Loucy (cell line): ENCODE data around the gene EPB41L1.
"Not testable (repeated sequence)": the region's sequence is repeated elsewhere in the genome, so short reads cannot be mapped to it uniquely, and the experiment has no call there.

ENCODE experiments used
- H2AFZ ChIP-seq: fragments of 200-600 bp; sonication (generic); 2 replicates; pipeline ENCODE4 v1.6.0; 2016; ENCODE audit warnings: antibody characterized with exemption, mild to moderate bottlenecking, low read length, moderate library complexity
- H3F3A ChIP-seq: fragments of 200-600 bp; 2 replicates; pipeline ENCODE4 v1.6.0; 2016; ENCODE audit warnings: antibody characterized with exemption, low read depth, mild to moderate bottlenecking
- H3K27me3 ChIP-seq: fragments of 200-600 bp; sonication (generic); 2 replicates; pipeline ENCODE4 v1.6.1; 2014; ENCODE audit warnings: low read length, mild to moderate bottlenecking; ENCODE audit not compliant: insufficient read depth, poor library complexity, severe bottlenecking
- H3K36me3 ChIP-seq: fragments of 200-600 bp; sonication (generic); 2 replicates; pipeline ENCODE4 v1.6.1; 2016; ENCODE audit warnings: low read length; ENCODE audit not compliant: insufficient read depth
- H3K4me1 ChIP-seq: fragments of 200-600 bp; sonication (generic); 2 replicates; pipeline ENCODE4 v1.5.1; 2014; ENCODE audit warnings: low read length, mild to moderate bottlenecking; ENCODE audit not compliant: insufficient read depth, poor library complexity, severe bottlenecking
- H3K4me2 ChIP-seq: fragments of 200-600 bp; sonication (generic); 2 replicates; pipeline ENCODE4 v1.6.0; 2014; ENCODE audit warnings: antibody characterized with exemption, low read length, low read depth, mild to moderate bottlenecking; ENCODE audit not compliant: poor library complexity, severe bottlenecking
- H3K4me3 ChIP-seq: fragments of 200-600 bp; sonication (generic); 2 replicates; pipeline ENCODE4 v1.5.1; 2014; ENCODE audit warnings: low read length, mild to moderate bottlenecking, mixed read lengths; ENCODE audit not compliant: poor library complexity, severe bottlenecking
- H3K79me2 ChIP-seq: fragments of 200-600 bp; sonication (generic); 2 replicates; pipeline ENCODE4 v1.6.1; 2014; ENCODE audit warnings: low read length; ENCODE audit not compliant: insufficient read depth
- H3K9ac ChIP-seq: fragments of 200-600 bp; sonication (generic); 2 replicates; pipeline ENCODE4 v1.6.0; 2014; ENCODE audit warnings: mild to moderate bottlenecking, low read depth, low read length, moderate library complexity; ENCODE audit not compliant: poor library complexity, severe bottlenecking
- H3K9me2 ChIP-seq: fragments of 200-600 bp; sonication (generic); replicated peaks from 2 replicates; pipeline ENCODE4 v1.6.1; 2016; ENCODE audit warnings: low read depth, low read length, mixed read lengths
- H3K9me3 ChIP-seq: fragments of 200-600 bp; sonication (generic); 2 replicates; pipeline ENCODE4 v1.6.1; 2014; ENCODE audit warnings: mild to moderate bottlenecking, antibody characterized with exemption, low read length, low read depth; ENCODE audit not compliant: insufficient read depth
- H4K20me1 ChIP-seq: fragments of 200-600 bp; sonication (generic); 2 replicates; pipeline ENCODE4 v1.6.0; 2014; ENCODE audit warnings: antibody characterized with exemption, low read length, mild to moderate bottlenecking; ENCODE audit not compliant: insufficient read depth, poor library complexity, severe bottlenecking
- EZH2phosphoT487 ChIP-seq: fragments of 200-600 bp; IDR thresholded peaks from 2 replicates; pipeline ENCODE4 v1.6.1; 2018; ENCODE audit warnings: antibody characterized with exemption, mild to moderate bottlenecking, moderate library complexity, borderline replicate concordance
- TF ChIP-seq, protein P1 (sequence below): fragments of 200-600 bp; sonication (generic); conservative IDR thresholded peaks from 2 replicates; pipeline ENCODE4 v1.5.1; 2014; ENCODE audit warnings: mild to moderate bottlenecking, antibody characterized with exemption, low read length

The EPB41L1 gene

DNA sequence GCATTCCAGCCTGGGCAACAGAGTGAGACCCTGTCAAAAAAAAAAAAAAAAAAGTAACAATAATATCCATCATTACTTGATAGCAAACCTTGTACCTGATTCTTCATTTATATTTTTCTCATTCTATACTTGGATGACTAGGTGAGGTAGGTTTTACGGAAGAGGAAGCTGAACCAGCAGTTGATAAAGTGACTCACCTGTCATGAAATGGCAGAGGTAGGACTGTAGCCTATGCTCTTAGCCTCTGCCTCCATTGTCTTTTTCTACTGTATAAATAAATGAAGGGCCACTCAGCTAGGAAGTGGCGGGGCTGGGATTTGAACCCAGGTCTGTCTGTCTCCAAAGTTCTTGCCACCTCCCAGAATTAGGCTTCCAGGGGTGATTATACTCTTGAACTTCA lies 20.7 kb upstream of the EPB41L1 start:
- TF ChIP-seq, protein P1, sequence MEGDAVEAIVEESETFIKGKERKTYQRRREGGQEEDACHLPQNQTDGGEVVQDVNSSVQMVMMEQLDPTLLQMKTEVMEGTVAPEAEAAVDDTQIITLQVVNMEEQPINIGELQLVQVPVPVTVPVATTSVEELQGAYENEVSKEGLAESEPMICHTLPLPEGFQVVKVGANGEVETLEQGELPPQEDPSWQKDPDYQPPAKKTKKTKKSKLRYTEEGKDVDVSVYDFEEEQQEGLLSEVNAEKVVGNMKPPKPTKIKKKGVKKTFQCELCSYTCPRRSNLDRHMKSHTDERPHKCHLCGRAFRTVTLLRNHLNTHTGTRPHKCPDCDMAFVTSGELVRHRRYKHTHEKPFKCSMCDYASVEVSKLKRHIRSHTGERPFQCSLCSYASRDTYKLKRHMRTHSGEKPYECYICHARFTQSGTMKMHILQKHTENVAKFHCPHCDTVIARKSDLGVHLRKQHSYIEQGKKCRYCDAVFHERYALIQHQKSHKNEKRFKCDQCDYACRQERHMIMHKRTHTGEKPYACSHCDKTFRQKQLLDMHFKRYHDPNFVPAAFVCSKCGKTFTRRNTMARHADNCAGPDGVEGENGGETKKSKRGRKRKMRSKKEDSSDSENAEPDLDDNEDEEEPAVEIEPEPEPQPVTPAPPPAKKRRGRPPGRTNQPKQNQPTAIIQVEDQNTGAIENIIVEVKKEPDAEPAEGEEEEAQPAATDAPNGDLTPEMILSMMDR = no peak
- Histone ChIP-seq H3K36me3 (no peaks in the 10 kb centered on the region), H3K4me3 (no peak overlapping the region), H4K20me1 (no peaks in the 10 kb centered on the region), H3K9me3 (no peaks in the 10 kb centered on the region), H3K4me1 (no peaks in the 10 kb centered on the region), H3K27me3 (no peaks in the 10 kb centered on the region), H3F3A (no peaks in the 10 kb centered on the region), H3K9ac (no peak overlapping the region), H3K79me2 (no peaks in the 10 kb centered on the region), H3K9me2 (no peaks in the 10 kb centered on the region), H3K4me2 (no peak overlapping the region), H2AFZ (no peak overlapping the region)

DNA sequence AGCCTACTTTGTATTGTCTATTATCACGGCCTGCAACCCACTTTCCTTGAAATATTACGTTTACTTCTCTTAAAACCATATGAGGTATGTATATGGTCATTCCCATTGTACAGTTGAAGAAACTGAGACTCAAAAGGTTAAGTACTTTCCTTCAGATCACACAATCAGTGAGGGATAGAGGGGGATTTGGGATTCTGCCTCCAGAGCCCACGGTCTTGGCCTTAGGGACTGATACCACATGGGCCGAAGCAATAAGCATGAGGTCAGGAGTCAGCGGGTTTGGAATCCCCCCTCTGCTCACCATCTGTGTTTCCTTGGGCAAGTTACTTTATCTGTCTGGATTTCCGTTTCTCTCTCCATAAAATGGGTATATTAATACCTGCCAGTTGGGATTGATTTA lies 19.4 kb upstream of the EPB41L1 start:
- Histone ChIP-seq H2AFZ (no peak overlapping the region), H3K9me3 (no peaks in the 10 kb centered on the region), H4K20me1 (no peaks in the 10 kb centered on the region), H3K4me3 (no peak overlapping the region), H3K79me2 (no peaks in the 10 kb centered on the region), H3K27me3 (no peaks in the 10 kb centered on the region), H3F3A (no peaks in the 10 kb centered on the region), H3K9ac (no peak overlapping the region), H3K4me2 (no peak overlapping the region), H3K36me3 (no peaks in the 10 kb centered on the region), H3K9me2 (no peaks in the 10 kb centered on the region), H3K4me1 (no peaks in the 10 kb centered on the region)
- TF ChIP-seq, protein P1 = no peak
- TF ChIP-seq EZH2phosphoT487 = no peak

DNA sequence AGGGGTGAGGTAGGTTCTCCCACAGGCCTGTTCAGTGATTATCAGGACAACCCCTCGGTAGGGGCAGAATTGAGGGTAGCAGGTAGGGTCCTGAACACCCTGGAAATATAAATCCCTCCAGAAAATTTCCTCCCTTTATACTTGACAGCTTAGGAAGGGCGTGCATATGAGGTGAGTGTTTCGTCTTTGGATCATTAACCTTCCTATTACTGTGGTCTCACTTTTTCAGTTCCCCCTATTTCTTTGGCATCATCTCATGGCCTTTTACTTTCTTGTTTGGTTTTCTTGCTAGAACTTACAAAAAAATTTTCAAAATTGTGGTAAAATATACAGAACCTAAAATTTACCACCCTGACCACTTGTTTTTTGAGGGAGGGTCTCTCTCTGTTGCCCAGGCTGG lies 18.7 kb upstream of the EPB41L1 start:
- Histone ChIP-seq H3F3A (no peaks in the 10 kb centered on the region), H3K9me2 (no peaks in the 10 kb centered on the region), H4K20me1 (no peaks in the 10 kb centered on the region), H3K9ac (no peak overlapping the region), H2AFZ (no peak overlapping the region), H3K4me3 (no peak overlapping the region), H3K9me3 (no peaks in the 10 kb centered on the region), H3K27me3 (no peaks in the 10 kb centered on the region), H3K36me3 (no peaks in the 10 kb centered on the region), H3K4me2 (no peak overlapping the region), H3K79me2 (no peaks in the 10 kb centered on the region), H3K4me1 (no peaks in the 10 kb centered on the region)
- no peak for TF ChIP-seq EZH2phosphoT487
- TF ChIP-seq, protein P1 = no peak

DNA sequence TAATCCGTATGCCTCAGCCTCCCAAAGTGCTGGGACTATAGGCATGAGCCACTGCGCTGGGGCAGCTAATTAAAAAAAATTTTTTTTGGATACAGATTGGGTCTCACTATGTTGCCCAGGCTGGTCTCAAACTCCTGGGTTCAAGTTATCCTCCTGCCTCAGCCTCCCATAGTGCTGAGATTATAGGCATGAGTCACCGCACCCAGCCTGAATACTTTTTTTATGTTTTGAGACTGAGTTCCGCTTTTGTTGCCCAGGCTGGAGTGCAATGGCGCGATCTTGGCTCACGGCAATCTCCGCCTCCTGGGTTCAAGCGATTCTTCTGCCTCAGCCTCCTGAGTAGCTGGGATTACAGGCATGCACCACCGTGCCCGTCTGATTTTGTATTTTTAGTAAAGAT lies 17.2 kb upstream of the EPB41L1 start:
- not testable (repeated sequence) for H4K20me1 ChIP-seq, H3K9me2 ChIP-seq, H3K79me2 ChIP-seq, H3K27me3 ChIP-seq, H3K36me3 ChIP-seq, H3K9ac ChIP-seq, H3K4me1 ChIP-seq, H3K4me3 ChIP-seq, H3K4me2 ChIP-seq, H3K9me3 ChIP-seq, H2AFZ ChIP-seq, H3F3A ChIP-seq
